ENCODE measurements around the gene WDR5B.

WDR5B gene

GRCh38 chr3:122421101-122421500, 5.2 kb upstream of the WDR5B start:
- 100% methylated on average over 2 of the region's 4 CpGs for WGBS
- DNase-seq: no peak
- H3K14ac ChIP-seq (ENCODE audit: low read length in 2 of 2): no peak overlapping the region
- H3K9ac ChIP-seq (ENCODE audit: low read length): no peak overlapping the region
- no peak overlapping the region for H3K4me2 ChIP-seq (ENCODE audit: low read length, poor library complexity, severe bottlenecking)
- H3K9me3 ChIP-seq (ENCODE audit: control insufficient read depth, low read length): no peaks in the 10 kb centered on the region
- no peak overlapping the region for H4K8ac ChIP-seq (ENCODE audit: low read length)
- H3K4me3 ChIP-seq (ENCODE audit: insufficient read depth in 1 of 2, low read depth in 1 of 2, low read length in 2 of 2): no peak overlapping the region
- H2AFZ ChIP-seq (ENCODE audit: low read depth, low read length): no peak overlapping the region
- H3K4ac ChIP-seq (ENCODE audit: low read depth in 1 of 2, low read length in 2 of 2): no peak overlapping the region
- no peak overlapping the region for H2AK5ac ChIP-seq (ENCODE audit: low read length, severe bottlenecking)
- H2BK120ac ChIP-seq (ENCODE audit: low read depth, low read length): no peak overlapping the region
- H2BK15ac ChIP-seq (ENCODE audit: low read depth, poor library complexity, severe bottlenecking): no peak overlapping the region
- no peak overlapping the region for H2BK5ac ChIP-seq (ENCODE audit: low read depth, low read length, poor library complexity, severe bottlenecking)
- H3K79me1 ChIP-seq (replicated peaks; ENCODE audit: low read length, poor library complexity, severe bottlenecking): peaks cover 11% of the 10 kb centered on the region
- H3K4me1 ChIP-seq (ENCODE audit: control insufficient read depth, insufficient read depth, low read depth, low read length): peaks cover 3% of the 10 kb centered on the region
- H3K36me3 ChIP-seq (ENCODE audit: control insufficient read depth in 1 of 2, insufficient read depth in 2 of 2, low read depth in 1 of 2, low read length in 2 of 2): peaks cover 3 to 49% of the 10 kb centered on the region in 2 experiments
- H3K27me3 ChIP-seq (ENCODE audit: control insufficient read depth in 1 of 2, insufficient read depth in 1 of 2, low read length in 2 of 2): no peaks in the 10 kb centered on the region
- H3K23ac ChIP-seq (ENCODE audit: low read length in 2 of 2): no peak overlapping the region
- H3K18ac ChIP-seq (ENCODE audit: low read depth in 1 of 2, low read length in 2 of 2): no peak overlapping the region
- no peak overlapping the region for H3K27ac ChIP-seq (ENCODE audit: low read length, poor library complexity, severe bottlenecking)
- H2BK12ac ChIP-seq (ENCODE audit: low read length in 2 of 2): no peak overlapping the region
- H4K91ac ChIP-seq (ENCODE audit: low read length): no peak overlapping the region

- peak overlapping the region; percentile 72 for H4K8ac ChIP-seq (ENCODE audit: low read length)
- H3K4me1 ChIP-seq (ENCODE audit: control insufficient read depth, insufficient read depth, low read depth, low read length): peaks cover 4% of the 10 kb centered on the region
- peaks cover 21% of the 10 kb centered on the region for H3K79me1 ChIP-seq (replicated peaks; ENCODE audit: low read length, poor library complexity, severe bottlenecking)
- H2BK5ac ChIP-seq (ENCODE audit: low read depth, low read length, poor library complexity, severe bottlenecking): no peak overlapping the region
- H3K23ac ChIP-seq (ENCODE audit: low read length in 2 of 2): no peak overlapping the region
- peak overlapping the region; percentile 34 for H2BK120ac ChIP-seq (ENCODE audit: low read depth, low read length)
- H3K27me3 ChIP-seq (ENCODE audit: control insufficient read depth in 1 of 2, insufficient read depth in 1 of 2, low read length in 2 of 2): no peaks in the 10 kb centered on the region
- H3K9ac ChIP-seq (ENCODE audit: low read length): peak overlapping the region; percentile 99
- H3K4me3 ChIP-seq (ENCODE audit: insufficient read depth in 1 of 2, low read depth in 1 of 2, low read length in 2 of 2): peak overlapping the region; percentile 1 to 96
- peak overlapping the region; percentile 77 for H3K4me2 ChIP-seq (ENCODE audit: low read length, poor library complexity, severe bottlenecking)
- no peaks in the 10 kb centered on the region for H3K9me3 ChIP-seq (ENCODE audit: control insufficient read depth, low read length)
- peaks cover 0 to 28% of the 10 kb centered on the region in 2 experiments for H3K36me3 ChIP-seq (ENCODE audit: control insufficient read depth in 1 of 2, insufficient read depth in 2 of 2, low read depth in 1 of 2, low read length in 2 of 2)
- no peak overlapping the region for H2BK15ac ChIP-seq (ENCODE audit: low read depth, poor library complexity, severe bottlenecking)
- H3K4ac ChIP-seq (ENCODE audit: low read depth in 1 of 2, low read length in 2 of 2): peak overlapping the region in 1 of 2 experiments; percentile 91
- H3K27ac ChIP-seq (ENCODE audit: low read length, poor library complexity, severe bottlenecking): no peak overlapping the region
- peak overlapping the region; percentile 27 for H4K91ac ChIP-seq (ENCODE audit: low read length)
- H2AK5ac ChIP-seq (ENCODE audit: low read length, severe bottlenecking): peak overlapping the region; percentile 26
- peak; percentile 11 for DNase-seq
- no peak overlapping the region for H2AFZ ChIP-seq (ENCODE audit: low read depth, low read length)
- no peak overlapping the region for H3K14ac ChIP-seq (ENCODE audit: low read length in 2 of 2)
- no peak overlapping the region for H3K18ac ChIP-seq (ENCODE audit: low read depth in 1 of 2, low read length in 2 of 2)
- 84% methylated on average over 14 of the region's 14 CpGs for WGBS
- H2BK12ac ChIP-seq (ENCODE audit: low read length in 2 of 2): no peak overlapping the region
These were observed 1.1 kb upstream of the WDR5B start for GRCh38 chr3:122416966-122417365.

DNA sequence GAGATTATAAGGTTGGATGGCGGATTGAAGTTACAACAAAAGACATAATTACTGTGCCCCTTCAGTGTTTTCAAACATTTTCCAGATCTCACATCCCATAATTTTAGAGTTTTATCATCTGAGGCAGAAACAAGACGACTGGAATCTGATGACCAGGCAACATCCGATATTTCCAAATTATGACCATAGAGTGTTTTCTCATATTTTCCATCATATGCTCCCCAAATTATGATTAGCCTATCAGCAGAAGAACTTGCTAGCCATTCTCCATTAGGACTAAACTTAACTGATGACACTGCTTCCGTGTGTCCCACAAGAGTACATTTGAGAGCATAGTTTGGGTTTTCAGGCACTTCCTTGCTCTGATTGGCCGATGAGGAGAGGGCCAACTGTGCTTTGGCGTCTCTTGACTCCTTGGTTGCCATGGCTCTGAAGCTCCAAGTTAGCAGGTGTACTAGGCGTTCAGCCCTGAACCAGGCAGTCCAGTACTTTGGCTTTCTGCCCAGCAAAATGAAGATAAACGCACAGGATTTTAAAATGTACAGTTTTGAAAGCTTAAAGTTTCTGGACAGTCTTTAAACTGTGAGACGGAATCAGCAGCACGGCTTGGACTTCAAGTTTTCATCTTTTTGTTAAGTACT, 638 bp downstream of the WDR5B start:
- 32% methylated on average over 10 of the region's 10 CpGs for WGBS
- Histone ChIP-seq H3K27ac (ENCODE audit: low read length, poor library complexity, severe bottlenecking) (peak overlapping the region; percentile 88), H3K79me1 (replicated peaks; ENCODE audit: low read length, poor library complexity, severe bottlenecking) (peaks cover 20% of the 10 kb centered on the region)

GRCh38 chr3:122414391-122414790, 1.5 kb downstream of the WDR5B start:
- Histone ChIP-seq H3K4ac (ENCODE audit: low read depth in 1 of 2, low read length in 2 of 2) (no peak overlapping the region), H3K14ac (ENCODE audit: low read length in 2 of 2) (no peak overlapping the region), H3K9me3 (ENCODE audit: control insufficient read depth, low read length) (no peaks in the 10 kb centered on the region), H2BK15ac (ENCODE audit: low read depth, poor library complexity, severe bottlenecking) (no peak overlapping the region), H3K18ac (ENCODE audit: low read depth in 1 of 2, low read length in 2 of 2) (no peak overlapping the region), H3K27me3 (ENCODE audit: control insufficient read depth in 1 of 2, insufficient read depth in 1 of 2, low read length in 2 of 2) (no peaks in the 10 kb centered on the region), H3K36me3 (ENCODE audit: control insufficient read depth in 1 of 2, insufficient read depth in 2 of 2, low read depth in 1 of 2, low read length in 2 of 2) (peaks cover 8 to 39% of the 10 kb centered on the region in 2 experiments), H4K8ac (ENCODE audit: low read length) (no peak overlapping the region), H3K9ac (ENCODE audit: low read length) (peak overlapping the region; percentile 99), H3K4me2 (ENCODE audit: low read length, poor library complexity, severe bottlenecking) (no peak overlapping the region), H2BK5ac (ENCODE audit: low read depth, low read length, poor library complexity, severe bottlenecking) (no peak overlapping the region), H3K4me1 (ENCODE audit: control insufficient read depth, insufficient read depth, low read depth, low read length) (peaks cover 4% of the 10 kb centered on the region), H3K27ac (ENCODE audit: low read length, poor library complexity, severe bottlenecking) (no peak overlapping the region), H4K91ac (ENCODE audit: low read length) (no peak overlapping the region), H3K23ac (ENCODE audit: low read length in 2 of 2) (no peak overlapping the region), H2BK12ac (ENCODE audit: low read length in 2 of 2) (no peak overlapping the region), H3K79me1 (replicated peaks; ENCODE audit: low read length, poor library complexity, severe bottlenecking) (peaks cover 23% of the 10 kb centered on the region), H2AK5ac (ENCODE audit: low read length, severe bottlenecking) (no peak overlapping the region), H2BK120ac (ENCODE audit: low read depth, low read length) (no peak overlapping the region), H2AFZ (ENCODE audit: low read depth, low read length) (no peak overlapping the region), H3K4me3 (ENCODE audit: insufficient read depth in 1 of 2, low read depth in 1 of 2, low read length in 2 of 2) (peak overlapping the region in 1 of 2 experiments; percentile 96)
- WGBS: 100% methylated on average over 2 of the region's 3 CpGs
- no peak for DNase-seq

More for the DNA sequence above, 638 bp downstream of the WDR5B start:
- Histone ChIP-seq H2BK12ac (ENCODE audit: low read length in 2 of 2) (peak overlapping the region in 1 of 2 experiments; percentile 4), H3K18ac (ENCODE audit: low read depth in 1 of 2, low read length in 2 of 2) (peak overlapping the region in 1 of 2 experiments; percentile 44), H3K27me3 (ENCODE audit: control insufficient read depth in 1 of 2, insufficient read depth in 1 of 2, low read length in 2 of 2) (no peaks in the 10 kb centered on the region), H4K91ac (ENCODE audit: low read length) (no peak overlapping the region), H2BK5ac (ENCODE audit: low read depth, low read length, poor library complexity, severe bottlenecking) (peak overlapping the region; percentile 57), H3K9me3 (ENCODE audit: control insufficient read depth, low read length) (no peaks in the 10 kb centered on the region), H3K9ac (ENCODE audit: low read length) (peak overlapping the region; percentile 99), H3K4ac (ENCODE audit: low read depth in 1 of 2, low read length in 2 of 2) (peak overlapping the region in 1 of 2 experiments; percentile 89), H3K23ac (ENCODE audit: low read length in 2 of 2) (no peak overlapping the region), H3K4me3 (ENCODE audit: insufficient read depth in 1 of 2, low read depth in 1 of 2, low read length in 2 of 2) (peak overlapping the region; percentile 79 to 96), H3K36me3 (ENCODE audit: control insufficient read depth in 1 of 2, insufficient read depth in 2 of 2, low read depth in 1 of 2, low read length in 2 of 2) (peaks cover 3 to 34% of the 10 kb centered on the region in 2 experiments), H3K14ac (ENCODE audit: low read length in 2 of 2) (no peak overlapping the region), H2AK5ac (ENCODE audit: low read length, severe bottlenecking) (peak overlapping the region; percentile 59), H3K4me1 (ENCODE audit: control insufficient read depth, insufficient read depth, low read depth, low read length) (peaks cover 4% of the 10 kb centered on the region), H2BK120ac (ENCODE audit: low read depth, low read length) (no peak overlapping the region), H2BK15ac (ENCODE audit: low read depth, poor library complexity, severe bottlenecking) (no peak overlapping the region), H3K4me2 (ENCODE audit: low read length, poor library complexity, severe bottlenecking) (peak overlapping the region; percentile 89), H4K8ac (ENCODE audit: low read length) (peak overlapping the region; percentile 55), H2AFZ (ENCODE audit: low read depth, low read length) (no peak overlapping the region)
- peak; percentile 73 for DNase-seq
